GM23338 (cell line): ENCODE data around the gene CCDC40.
A peak's percentile ranks its signal among the peaks of the same experiment; 100 is the strongest.

ENCODE experiments used
- CTCF ChIP-seq, 2 experiments: fragments of 200-600 bp in 1 of 2; sonication (generic) in 1 of 2; conservative IDR thresholded peaks; 2 replicates each; pipeline versions ENCODE4 v1.5.1 to v1.6.1; 2016 to 2017; ENCODE audit warnings: antibody characterized with exemption in 2 of 2, low read depth in 2 of 2, mild to moderate bottlenecking in 2 of 2, moderate library complexity in 1 of 2
- ETS1 ChIP-seq: IDR thresholded peaks from 2 replicates; pipeline ENCODE4 v1.6.1; 2016; ENCODE audit warnings: antibody characterized with exemption
- EZH2 ChIP-seq: fragments of 200-600 bp; sonication (generic); IDR thresholded peaks from one replicate; pipeline ENCODE4 v1.8.0; 2017; ENCODE audit warnings: antibody characterized with exemption, mild to moderate bottlenecking, low read depth; ENCODE audit not compliant: unreplicated experiment
- EZH2phosphoT487 ChIP-seq: fragments of 200-600 bp; sonication (generic); IDR thresholded peaks from one replicate; pipeline ENCODE4 v1.8.1; 2018; ENCODE audit warnings: antibody characterized with exemption; ENCODE audit not compliant: unreplicated experiment
- ZNF331 ChIP-seq: fragments of 250-450 bp; sonication (Bioruptor Pico); IDR thresholded peaks from 2 replicates; pipeline ENCODE4 v1.5.0; 2020; ENCODE audit warnings: low read depth, mild to moderate bottlenecking, moderate library complexity

- TF ChIP-seq CTCF (conservative IDR thresholded peaks at IDR 0.05; ENCODE audit: low read depth in 2 of 2): peak; percentile 20 to 78; a peak in 2 of 4 replicates
- TF ChIP-seq ZNF331 (CRISPR knock-in tag): no peak
- TF ChIP-seq ETS1: no peak
- no peak for TF ChIP-seq EZH2
- TF ChIP-seq EZH2phosphoT487: no peak
Observed at GRCh38 chr17:79991140-79991923, 45.1 kb upstream of the CCDC40 start.
